CD4-positive, alpha-beta T cell treated with Interleukin-2 at 100 ng/mL for 4 hours (primary cell): ENCODE measurements around the gene COL11A2.
"Not testable (repeated sequence)": the region's sequence is repeated elsewhere in the genome, so short reads cannot be mapped to it uniquely, and the experiment has no call there.

Experiments
- DNase-seq: peaks from one replicate; pipeline ENCODE4 v3.0.0-alpha.2; 2020; ENCODE audit warnings: low spot score

The COL11A2 gene

DNA sequence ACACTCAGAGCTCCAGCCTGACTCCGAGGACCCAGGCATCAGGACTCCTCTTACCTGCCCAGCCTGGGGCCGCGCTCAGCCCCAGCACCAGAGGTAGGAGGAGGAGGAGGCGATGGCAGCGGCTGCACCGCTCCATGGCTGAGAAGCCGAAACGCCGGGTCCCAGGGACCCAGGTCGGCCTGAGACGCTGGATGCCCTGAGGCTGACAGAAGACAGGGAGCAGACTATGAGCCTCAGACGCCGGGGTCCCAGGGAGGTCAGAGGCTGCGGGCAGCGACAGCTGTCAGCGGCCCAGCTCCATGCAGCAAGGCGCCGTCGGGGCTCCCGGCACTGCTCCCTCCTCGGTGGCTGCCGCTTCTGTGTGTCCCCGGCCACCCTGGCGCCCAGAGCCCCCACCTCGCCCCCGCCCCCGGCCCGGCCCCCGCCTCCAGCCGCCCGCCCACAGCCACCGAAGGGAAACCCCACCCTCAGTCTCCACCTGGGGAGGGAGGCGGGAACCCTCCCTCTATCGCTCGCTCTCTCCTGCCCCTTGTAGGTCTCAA lies at the start of gene COL11A2:
Gene COL11A2 (minus strand): TSS at position 363 of the 542 bp plus-strand sequence. CDS start 227 bp downstream, at position 136.
- no peak for DNase-seq

DNA sequence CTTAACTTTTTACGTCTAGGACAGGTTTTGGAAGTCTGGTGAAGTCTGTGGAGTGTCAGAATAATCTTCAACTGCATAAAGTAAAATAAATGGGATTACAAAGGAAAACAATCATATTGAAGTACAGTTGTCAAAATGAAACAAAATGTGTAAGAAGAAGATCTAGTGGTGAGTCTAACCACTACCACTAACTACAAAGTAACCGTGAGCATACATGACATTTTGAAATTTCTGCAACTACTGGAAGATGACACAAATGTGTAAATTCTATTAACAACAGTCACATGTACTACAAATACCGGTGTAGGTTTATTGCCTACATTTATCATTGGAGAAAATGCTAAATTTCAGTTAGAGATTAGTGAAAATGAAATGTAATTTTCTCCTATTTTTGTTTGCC lies 49.7 kb upstream of the COL11A2 start:
- no peak for DNase-seq

DNA sequence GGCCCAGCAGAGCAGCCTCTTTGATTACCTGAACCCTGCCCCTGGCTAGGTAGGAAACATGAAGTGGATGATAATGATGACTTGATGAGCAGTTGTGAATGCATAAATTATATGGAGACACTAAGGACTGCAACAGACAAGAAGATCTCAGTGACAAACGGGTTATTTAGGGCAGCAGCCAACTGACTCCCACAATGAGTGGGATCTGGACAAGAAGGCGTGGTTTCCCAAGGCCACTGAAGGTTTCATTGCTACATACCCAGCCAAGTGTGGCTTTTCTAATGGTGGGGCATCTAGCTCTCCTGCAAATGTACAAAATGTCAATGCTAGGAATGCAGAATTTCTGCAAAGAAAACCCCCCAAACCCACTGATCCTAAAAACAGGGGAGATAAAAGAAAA lies 45.5 kb upstream of the COL11A2 start:
- no peak for DNase-seq

DNA sequence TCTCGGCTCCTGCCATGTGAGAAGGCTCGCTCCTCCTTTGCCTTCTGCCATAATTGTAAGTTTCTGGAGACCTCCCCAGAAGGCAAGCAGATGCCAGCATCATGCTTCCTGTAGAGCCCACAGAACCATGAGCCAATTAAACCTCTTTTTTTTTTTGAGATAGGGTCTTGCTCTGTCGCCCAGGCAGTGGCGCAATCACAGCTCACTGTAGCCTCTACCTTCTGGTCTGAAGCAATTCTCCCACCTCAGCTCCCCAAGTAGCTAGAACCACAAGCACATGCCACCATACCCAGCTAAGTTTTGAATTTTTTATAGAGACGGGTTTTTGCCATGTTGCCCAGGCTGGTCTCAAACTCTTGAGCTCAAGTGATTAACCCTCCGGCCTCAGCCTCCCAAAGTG lies 44.6 kb upstream of the COL11A2 start:
- no peak for DNase-seq

DNA sequence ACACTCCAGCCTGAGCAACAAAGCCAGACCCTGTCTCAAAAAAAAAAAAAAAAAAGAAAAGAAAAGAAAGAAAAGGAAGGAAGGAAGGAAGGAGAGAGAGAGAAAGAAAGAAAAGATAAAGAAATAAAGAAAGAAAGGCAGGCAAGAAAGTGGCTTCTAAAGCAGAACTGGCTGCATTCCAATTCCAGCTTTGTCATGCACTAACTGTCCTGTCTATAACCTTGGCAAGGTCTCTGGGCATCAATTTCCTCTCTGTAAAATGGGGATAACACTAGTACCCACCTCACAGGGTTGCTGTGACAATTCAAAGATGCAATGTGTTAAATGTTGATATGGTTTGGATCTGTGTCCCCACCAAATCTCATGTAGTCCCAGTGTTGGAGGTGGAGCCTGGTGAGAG lies 44.1 kb upstream of the COL11A2 start:
- DNase-seq, result no peak

DNA sequence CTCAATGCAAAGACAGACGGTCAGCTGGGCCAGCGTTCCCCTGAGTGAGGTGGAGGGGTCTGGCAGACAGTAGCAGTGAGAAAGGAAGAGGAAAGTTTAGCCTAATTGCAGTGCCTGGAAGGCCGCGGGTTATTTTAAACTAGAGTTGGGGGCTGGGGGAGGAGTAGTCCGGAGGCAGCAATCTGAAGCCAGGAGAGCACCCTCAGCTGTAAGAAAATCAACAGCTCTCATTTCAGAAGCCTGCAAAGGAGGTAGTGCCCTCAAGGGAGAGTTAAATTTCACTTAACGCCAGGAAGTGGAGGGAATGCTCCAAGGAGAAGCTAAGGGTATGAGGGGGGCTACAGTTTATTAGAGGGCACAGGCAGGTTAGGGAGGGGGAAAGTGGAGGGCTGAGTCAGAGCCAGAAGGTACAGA lies 43.0 kb upstream of the COL11A2 start:
- no peak for DNase-seq

DNA sequence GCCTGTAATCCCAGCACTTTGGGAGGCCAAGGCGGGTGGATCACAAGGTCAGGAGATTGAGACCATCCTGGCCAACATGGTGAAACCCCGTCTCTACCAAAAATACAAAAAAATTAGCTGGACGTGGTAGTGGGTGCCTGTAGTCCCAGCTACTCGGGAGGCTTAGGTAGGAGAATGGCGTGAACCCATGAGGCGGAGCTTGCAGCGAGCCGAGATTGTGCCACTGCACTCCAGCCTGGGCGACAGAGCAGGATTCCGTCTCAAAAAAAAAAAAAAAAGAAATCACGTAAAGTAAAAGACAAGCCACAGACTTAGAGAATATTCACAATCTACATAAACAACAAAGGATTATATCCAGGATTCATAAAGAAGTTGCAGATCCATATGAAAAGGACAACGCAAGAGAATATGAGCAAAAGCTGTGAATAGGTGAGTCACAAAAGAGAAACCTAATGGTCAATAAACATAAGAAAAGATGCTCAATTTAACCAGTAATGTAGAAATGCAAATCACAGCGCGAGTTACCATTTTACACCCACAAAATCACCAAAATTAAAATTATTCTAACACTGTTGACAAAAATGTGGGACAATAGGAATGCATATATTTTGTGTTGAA lies 34.3 kb upstream of the COL11A2 start:
- not testable (repeated sequence) for DNase-seq

DNA sequence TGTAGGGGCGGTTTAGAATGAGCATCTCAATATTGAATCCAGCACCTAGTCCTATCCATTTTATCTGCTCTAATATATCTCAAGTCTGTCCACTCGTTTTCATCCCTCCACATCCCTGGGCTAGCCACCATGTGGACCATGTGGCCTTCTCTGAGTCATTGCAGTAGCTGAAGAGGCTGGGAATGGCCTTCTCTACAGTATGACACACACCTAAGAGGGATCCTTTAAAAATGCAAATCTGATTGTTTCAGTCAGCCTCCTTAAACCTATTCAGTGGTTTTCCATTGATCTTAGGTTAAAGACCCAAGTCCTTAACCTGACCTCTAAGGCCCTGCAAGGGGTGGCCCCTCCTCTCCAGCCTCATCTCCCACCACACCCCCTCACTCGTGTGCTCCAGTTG lies 25.4 kb upstream of the COL11A2 start:
- DNase-seq, result no peak

DNA sequence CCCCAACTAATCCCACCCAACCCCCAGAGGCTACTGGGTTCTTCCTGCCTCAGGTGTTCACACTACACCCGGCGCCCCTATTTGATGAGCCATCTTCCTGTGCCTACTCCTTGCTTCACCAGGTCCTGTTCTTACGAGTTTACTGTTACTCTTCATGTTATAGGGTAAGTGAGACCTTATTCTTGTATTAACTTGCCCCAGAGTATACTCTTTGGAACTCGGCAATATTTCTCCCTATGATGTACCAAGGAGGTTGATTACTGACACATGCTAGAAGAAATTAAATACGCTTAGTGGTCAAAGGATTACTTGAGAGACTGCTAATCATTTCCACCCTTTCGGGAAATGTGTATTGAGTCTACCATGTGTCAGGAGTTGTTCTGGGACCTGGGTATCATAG lies 25.0 kb upstream of the COL11A2 start:
- DNase-seq, result no peak

DNA sequence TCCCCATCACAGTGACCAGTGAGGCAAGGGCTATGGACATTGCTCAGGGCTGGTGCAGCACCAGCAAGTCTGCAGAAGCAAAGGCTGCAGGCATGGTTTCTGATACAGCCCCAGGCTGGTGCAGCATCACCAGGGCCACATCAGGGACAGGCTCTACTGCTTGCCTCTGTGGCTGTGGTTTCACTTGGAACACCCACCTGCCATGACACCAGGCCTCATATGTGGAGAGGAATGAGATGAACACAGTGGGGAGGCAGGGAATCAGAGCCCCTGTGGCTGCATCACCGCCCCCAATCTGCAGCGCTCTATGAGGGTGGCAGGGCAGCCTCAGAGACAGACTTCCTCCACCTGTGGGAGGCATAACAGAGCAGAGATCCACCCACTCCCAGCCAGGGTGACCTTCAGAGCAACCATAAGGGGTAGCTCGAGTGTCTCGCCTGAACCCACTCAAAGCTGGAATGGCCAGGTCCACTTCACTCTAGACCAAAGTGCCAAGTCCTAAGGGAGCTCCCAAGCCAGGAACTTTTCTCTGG lies 23.9 kb upstream of the COL11A2 start:
- DNase-seq, result no peak

DNA sequence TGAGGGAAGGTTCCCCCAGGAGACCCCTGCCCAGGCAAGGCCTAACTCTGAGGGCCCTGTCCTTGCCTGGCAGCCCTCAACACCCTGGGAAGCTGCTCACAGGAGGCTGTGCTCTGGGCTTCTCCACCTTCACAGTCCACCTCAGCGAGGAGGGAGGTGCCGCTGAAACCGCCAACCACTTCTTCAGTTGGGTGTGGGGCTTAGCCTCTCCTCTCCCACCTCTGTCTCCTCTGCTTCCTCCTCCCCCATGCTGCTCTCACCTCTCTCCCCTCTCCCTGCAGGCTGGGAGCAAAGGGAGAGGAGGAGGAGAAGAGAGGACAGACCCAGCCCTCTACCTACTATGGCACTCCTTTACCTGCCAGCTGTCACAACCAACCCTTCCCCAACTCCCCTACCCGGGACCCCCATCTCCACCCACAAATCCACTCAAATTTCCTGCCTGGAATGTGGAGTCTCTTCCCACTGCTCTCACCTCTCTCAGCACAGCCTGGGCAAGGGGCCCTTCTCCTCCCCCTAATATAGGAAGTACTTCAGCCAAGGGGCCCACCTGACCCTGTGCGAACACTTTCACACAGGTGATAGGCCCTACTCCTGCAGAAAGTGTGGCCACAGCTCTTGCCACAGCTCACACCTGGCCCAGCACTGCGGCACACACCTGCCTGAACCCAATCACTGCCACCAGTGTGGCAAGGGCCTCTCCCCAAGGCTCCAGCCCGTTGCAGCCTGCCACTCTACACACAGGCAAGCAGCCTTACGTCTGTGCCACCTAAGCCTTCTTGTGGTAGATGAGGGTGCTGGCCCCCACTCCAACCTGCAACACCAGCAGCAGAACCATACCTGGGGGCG lies 23.2 kb upstream of the COL11A2 start:
- no peak for DNase-seq

DNA sequence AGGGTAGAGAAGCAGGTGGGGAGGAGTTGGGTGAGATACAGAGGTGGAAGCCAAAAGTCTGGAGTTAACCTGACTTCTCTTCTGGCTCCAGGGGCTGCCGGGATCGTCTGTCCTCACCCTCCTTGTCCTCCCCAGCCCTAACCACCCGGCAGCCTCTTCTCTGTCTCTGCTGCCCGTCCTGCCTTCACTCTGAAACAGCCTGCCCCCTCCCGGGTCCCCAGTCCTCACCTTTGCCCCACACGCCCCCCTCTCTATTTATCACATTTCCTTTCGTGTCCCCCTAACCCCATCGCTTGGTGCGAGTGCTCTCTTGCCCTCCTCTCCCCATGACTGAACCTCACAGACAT lies 21.7 kb upstream of the COL11A2 start:
- no peak for DNase-seq

DNA sequence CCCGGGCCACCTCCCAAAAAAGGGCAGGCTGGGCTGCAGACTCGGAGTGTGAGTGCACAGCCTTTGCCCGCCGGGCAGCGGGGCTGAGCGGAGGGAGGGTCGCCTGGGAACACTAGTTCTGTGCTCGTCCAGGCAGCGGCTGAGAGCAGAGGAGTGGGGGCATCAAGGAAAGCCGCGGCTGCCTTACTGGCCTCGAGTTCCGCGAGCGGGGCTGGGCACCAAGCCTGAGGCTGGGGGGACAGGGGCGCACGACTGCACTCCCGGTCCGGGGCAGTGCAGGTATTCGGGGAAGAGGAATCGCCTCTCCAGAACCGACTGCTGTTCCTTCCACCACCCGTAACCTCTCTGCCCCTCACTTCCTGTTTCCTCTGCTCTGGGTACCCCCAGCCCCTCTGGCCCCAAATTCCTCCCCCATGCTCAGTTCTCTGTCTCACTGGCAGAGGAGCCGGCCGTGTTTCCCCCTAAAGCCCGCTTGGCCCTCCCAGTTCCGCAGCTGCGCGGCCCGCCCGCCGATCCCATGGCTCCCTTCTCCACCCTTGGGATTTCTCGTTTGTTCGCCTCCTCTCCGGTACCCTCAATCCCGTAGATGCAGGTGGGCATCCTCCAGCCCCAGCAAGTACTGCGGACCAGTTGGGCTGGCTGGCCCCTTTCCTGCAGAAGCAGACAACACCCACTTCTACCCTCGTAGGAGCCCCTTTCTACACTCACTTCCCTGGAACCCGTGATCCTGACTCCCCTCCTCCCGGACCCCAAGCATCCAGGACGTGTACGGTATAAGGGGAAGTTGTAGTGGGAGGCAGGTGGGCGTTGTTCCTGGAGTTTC lies 21.1 kb upstream of the COL11A2 start:
- no peak for DNase-seq

DNA sequence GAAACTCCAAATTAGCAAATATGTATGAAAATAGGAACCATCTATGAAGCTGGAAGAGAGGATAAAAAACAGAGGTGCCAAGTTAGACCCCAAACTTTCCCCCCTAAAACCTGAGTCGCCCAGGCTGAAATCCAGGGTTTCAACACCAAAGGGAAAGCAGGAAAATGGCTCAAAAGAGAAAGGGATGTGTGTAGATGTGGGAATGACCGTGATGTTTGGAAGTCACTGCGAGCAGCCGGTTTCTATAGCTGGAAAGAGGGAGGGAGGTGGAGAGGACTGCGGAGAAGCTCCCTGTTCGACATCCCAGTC lies 20.5 kb upstream of the COL11A2 start:
- DNase-seq, result no peak

DNA sequence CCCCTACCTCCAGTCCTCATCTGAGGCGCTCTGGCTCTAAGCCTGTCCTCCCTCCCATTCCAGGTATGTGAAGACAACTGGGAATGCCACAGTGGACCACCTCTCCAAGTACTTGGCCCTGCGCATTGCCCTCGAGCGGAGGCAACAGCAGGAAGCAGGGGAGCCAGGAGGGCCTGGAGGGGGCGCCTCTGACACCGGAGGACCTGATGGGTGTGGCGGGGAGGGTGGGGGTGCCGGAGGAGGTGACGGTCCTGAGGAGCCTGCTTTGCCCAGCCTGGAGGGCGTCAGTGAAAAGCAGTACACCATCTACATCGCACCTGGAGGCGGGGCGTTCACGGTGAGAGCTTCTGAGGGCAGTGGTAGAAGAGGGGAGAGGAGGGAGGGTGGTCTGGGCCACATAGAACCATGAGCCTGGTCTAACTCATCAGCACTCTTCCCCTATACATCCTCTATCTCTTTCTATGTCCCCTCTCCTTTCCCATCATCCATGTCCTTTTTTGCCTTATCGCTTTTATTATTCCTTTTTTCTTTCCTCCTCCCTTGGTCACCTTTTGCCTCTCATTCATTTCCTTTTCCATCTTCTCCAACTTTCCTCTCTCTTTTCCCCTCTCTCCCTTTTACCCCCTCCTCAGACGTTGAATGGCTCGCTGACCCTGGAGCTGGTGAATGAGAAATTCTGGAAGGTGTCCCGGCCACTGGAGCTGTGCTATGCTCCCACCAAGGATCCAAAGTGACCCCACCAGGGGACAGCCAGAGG lies 19.6 kb upstream of the COL11A2 start:
- no peak for DNase-seq

DNA sequence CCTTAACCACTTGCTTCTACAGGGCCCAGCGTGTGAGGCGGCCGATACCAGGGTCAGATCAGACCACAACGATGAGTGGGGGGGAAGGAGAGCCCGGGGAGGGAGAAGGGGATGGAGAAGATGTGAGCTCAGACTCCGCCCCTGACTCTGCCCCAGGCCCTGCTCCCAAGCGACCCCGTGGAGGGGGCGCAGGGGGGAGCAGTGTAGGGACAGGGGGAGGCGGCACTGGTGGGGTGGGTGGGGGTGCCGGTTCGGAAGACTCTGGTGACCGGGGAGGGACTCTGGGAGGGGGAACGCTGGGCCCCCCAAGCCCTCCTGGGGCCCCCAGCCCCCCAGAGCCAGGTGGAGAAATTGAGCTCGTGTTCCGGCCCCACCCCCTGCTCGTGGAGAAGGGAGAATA lies 18.9 kb upstream of the COL11A2 start:
- DNase-seq, result no peak

DNA sequence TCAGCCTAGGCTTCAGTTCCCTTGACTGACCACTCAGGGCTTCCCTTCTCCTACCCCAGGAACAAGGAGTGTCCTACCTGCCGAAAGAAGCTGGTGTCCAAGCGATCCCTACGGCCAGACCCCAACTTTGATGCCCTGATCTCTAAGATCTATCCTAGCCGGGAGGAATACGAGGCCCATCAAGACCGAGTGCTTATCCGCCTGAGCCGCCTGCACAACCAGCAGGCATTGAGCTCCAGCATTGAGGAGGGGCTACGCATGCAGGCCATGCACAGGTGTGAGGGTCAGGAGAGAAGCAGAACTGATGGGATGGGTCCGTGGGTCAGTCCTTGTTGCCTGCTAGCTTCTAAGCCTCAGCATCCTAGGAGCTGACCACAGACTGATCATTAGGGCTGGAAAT lies 17.6 kb upstream of the COL11A2 start:
- DNase-seq, result no peak

DNA sequence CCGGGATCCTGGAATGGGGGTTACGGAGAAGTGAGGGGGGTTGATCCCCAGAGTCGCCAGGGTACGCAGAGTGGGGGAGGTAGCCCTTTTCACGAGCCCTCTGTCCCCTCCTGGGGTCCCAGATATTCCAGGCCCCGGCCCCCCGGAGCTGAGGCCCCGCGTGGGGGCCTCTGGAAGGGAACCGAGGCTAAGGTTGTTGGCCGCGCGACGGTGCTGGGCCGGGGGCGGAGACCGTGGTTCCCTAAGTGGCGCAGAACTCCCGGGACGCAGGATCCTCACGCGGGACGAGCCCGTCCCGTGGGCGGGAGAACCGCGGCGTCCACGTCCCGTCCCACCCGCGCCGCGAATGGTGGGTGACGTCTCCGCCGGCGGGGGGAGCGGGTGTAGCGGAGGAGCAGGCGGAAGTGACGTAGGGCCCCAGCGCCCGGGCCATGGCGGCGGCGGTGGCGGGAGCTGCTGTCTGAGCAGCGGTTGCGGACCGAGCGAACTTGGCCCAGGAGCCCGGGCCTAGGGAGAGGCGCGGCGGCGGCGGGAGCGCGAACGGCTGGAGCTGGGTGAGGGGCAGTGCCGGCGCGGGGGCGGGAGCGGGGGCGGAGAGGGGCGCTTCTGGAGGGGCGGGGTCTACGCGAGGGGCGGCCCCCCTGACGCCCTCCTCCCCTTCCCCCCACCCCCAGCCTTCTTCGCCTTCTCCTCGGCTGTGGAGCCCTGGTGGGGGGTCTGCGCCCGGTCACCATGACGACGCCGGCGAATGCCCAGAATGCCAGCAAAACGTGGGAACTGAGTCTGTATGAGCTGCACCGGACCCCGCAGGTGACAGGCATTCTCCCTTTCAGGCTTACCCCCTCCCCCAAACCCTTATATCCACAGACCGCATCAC lies 16.1 kb upstream of the COL11A2 start, which contains the start of gene RING1:
Gene RING1 (plus strand): TSS at position 410 of the 877 bp plus-strand sequence. CDS start 323 bp downstream, at position 733.
- DNase-seq, result peak; percentile 81

DNA sequence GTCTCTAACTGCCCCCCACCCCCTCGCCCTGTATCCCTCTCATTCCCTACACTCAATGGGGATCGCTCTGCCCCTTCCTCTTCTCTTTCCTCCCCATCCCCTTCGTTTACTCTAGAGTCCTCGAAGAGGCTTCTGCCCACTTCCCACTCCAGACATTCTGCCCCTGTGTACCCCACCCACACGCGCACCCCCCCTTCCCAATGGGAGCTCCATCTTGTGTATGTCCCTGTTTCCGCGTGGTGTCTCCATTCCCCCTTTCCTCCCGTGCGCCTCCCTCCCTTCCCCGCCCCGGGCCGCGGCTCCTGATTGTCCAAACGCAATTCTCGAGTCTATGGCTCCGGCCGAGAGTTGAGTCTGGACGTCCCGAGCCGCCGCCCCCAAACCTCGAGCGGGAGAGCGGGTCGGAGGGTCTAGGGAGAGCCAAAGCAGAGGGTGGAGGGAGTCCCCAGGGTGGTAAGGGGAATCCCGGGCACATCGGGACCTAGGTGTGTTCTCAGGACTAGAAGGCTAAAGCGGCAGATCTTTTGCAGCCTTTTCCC lies 15.4 kb upstream of the COL11A2 start:
- DNase-seq, result no peak

DNA sequence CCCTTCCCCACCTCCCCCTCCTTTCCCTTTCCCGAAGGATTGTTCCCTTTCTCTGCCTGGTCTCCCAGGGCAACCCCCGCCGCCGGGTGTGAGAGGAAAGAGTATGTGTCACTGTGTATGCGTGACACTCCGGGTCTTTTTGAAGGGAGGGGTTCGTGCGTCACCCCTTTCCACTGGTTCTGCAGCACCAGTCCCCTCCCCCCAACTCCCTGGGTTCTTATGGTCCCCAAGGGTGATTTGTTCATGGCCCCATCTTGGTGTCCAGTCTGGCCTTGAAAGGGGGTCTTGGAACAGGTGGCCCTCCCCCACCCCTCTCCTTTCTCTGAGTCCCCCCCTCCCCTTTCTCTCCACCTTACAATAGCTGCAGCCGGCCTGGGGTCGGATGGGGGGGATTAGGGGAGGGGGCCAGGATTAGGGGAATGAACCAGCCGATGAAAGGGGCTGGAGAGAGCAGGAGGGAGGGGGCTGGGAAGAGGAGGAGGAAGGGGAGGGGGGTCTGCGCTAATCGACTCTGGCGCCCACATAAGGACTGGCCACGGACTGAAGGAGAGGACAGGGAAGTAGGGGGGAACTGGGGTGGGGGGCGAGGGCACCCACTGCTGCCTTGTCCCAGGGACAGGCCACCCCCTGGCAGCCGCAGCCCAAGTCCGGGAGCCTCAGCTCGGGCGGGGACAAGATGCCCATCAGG lies 14.7 kb upstream of the COL11A2 start:
- DNase-seq, result no peak
